Nephron (organoid): Measurements from ENCODE around the gene JMJD4.

Experiments used
- H3K27ac Mint-ChIP-seq, 3 experiments: 2 replicates each; pipeline ENCODE4 v1.8.0; 2020; ENCODE audit warnings: mixed read lengths in 3 of 3, mild to moderate bottlenecking in 2 of 3, moderate library complexity in 1 of 3
- H3K27me3 Mint-ChIP-seq: 2 replicates; pipeline ENCODE4 v1.8.0; 2021; ENCODE audit warnings: low read depth, mild to moderate bottlenecking, moderate library complexity, mixed read lengths
- H3K36me3 Mint-ChIP-seq: 2 replicates; pipeline ENCODE4 v1.8.0; 2020; ENCODE audit warnings: low read depth, mixed read lengths
- H3K4me1 Mint-ChIP-seq: 2 replicates; pipeline ENCODE4 v1.8.0; 2020; ENCODE audit warnings: mixed read lengths
- H3K4me3 Mint-ChIP-seq, 3 experiments: 2 replicates each; pipeline ENCODE4 v1.8.0; 2020; ENCODE audit warnings: mild to moderate bottlenecking in 3 of 3, mixed read lengths in 3 of 3, moderate library complexity in 2 of 3
- H3K9me3 Mint-ChIP-seq: 2 replicates; pipeline ENCODE4 v1.8.0; 2020; ENCODE audit warnings: mixed read lengths
- CTCF ChIP-seq, 3 experiments: fragments of 200-600 bp; sonication (generic); IDR thresholded peaks; one replicate each; pipeline ENCODE4 v1.5.0; 2021; ENCODE audit warnings: antibody characterized with exemption in 3 of 3; ENCODE audit not compliant: unreplicated experiment in 3 of 3

Gene JMJD4

GRCh38 chr1:227763246-227764018 lies 28.3 kb upstream of the JMJD4 start:
- H3K4me1 Mint-ChIP-seq = peaks cover 29% of the 10 kb centered on the region
- H3K36me3 Mint-ChIP-seq = peaks cover 51% of the 10 kb centered on the region
- no peak overlapping the region for H3K27ac Mint-ChIP-seq
- no peak for TF ChIP-seq CTCF (IDR thresholded peaks at IDR 0.05; ENCODE audit: unreplicated experiment in 3 of 3)
- no peak overlapping the region for H3K4me3 Mint-ChIP-seq
- peaks cover 5% of the 10 kb centered on the region for H3K27me3 Mint-ChIP-seq
- no peaks in the 10 kb centered on the region for H3K9me3 Mint-ChIP-seq

- peaks cover 38% of the 10 kb centered on the region for H3K4me1 Mint-ChIP-seq
- peaks cover 47% of the 10 kb centered on the region for H3K36me3 Mint-ChIP-seq
- H3K4me3 Mint-ChIP-seq = no peak overlapping the region
- no peaks in the 10 kb centered on the region for H3K9me3 Mint-ChIP-seq
- no peak overlapping the region for H3K27ac Mint-ChIP-seq
- peak; percentile 88 to 93 (median 92) for TF ChIP-seq CTCF (IDR thresholded peaks at IDR 0.05; ENCODE audit: unreplicated experiment in 3 of 3)
- H3K27me3 Mint-ChIP-seq = peaks cover 5% of the 10 kb centered on the region
Observed at GRCh38 chr1:227762231-227762911, 27.3 kb upstream of the JMJD4 start.

- Mint-ChIP-seq H3K27me3 (peaks cover 5% of the 10 kb centered on the region), H3K36me3 (peaks cover 41% of the 10 kb centered on the region), H3K9me3 (no peaks in the 10 kb centered on the region), H3K4me1 (peaks cover 38% of the 10 kb centered on the region), H3K27ac (no peak overlapping the region), H3K4me3 (no peak overlapping the region)
- no peak for TF ChIP-seq CTCF (IDR thresholded peaks at IDR 0.05; ENCODE audit: unreplicated experiment in 3 of 3)
Observed at GRCh38 chr1:227761621-227762230, 26.6 kb upstream of the JMJD4 start.

GRCh38 chr1:227760377-227760776 lies 25.3 kb upstream of the JMJD4 start:
- Mint-ChIP-seq H3K27ac (no peak overlapping the region), H3K4me1 (peaks cover 42% of the 10 kb centered on the region), H3K36me3 (peaks cover 38% of the 10 kb centered on the region), H3K9me3 (no peaks in the 10 kb centered on the region), H3K4me3 (no peak overlapping the region), H3K27me3 (peaks cover 5% of the 10 kb centered on the region)
- no peak for TF ChIP-seq CTCF (IDR thresholded peaks at IDR 0.05; ENCODE audit: unreplicated experiment in 3 of 3)

GRCh38 chr1:227759341-227760300 lies 24.5 kb upstream of the JMJD4 start:
- peaks cover 42% of the 10 kb centered on the region for H3K36me3 Mint-ChIP-seq
- H3K9me3 Mint-ChIP-seq = no peaks in the 10 kb centered on the region
- H3K27me3 Mint-ChIP-seq = peaks cover 5% of the 10 kb centered on the region
- no peak for TF ChIP-seq CTCF (IDR thresholded peaks at IDR 0.05; ENCODE audit: unreplicated experiment in 3 of 3)
- H3K27ac Mint-ChIP-seq = peak overlapping the region in 1 of 3 experiments; percentile 26
- H3K4me1 Mint-ChIP-seq = peaks cover 44% of the 10 kb centered on the region
- H3K4me3 Mint-ChIP-seq = peak overlapping the region in 1 of 3 experiments; percentile 13
